ENCODE measurements around the gene LIPC.

The LIPC gene

GRCh38 chr15:58462973-58463663 lies 31.3 kb downstream of the LIPC start:
- peaks cover 73% of the 10 kb centered on the region for H3K4me1 Mint-ChIP-seq (ENCODE audit: low read depth)
- H3K9me3 Mint-ChIP-seq = no peaks in the 10 kb centered on the region
- H3K4me3 Mint-ChIP-seq = no peak overlapping the region
- no peaks in the 10 kb centered on the region for H3K36me3 Mint-ChIP-seq (ENCODE audit: low read depth)
- no peak overlapping the region for H3K27ac Mint-ChIP-seq
- no peaks in the 10 kb centered on the region for H3K27me3 Mint-ChIP-seq
- no peak for DNase-seq

GRCh38 chr15:58463815-58464650 lies 32.2 kb downstream of the LIPC start:
- Mint-ChIP-seq H3K4me1 (ENCODE audit: low read depth) (peaks cover 64% of the 10 kb centered on the region), H3K27me3 (no peaks in the 10 kb centered on the region), H3K4me3 (no peak overlapping the region), H3K27ac (no peak overlapping the region), H3K9me3 (no peaks in the 10 kb centered on the region), H3K36me3 (ENCODE audit: low read depth) (no peaks in the 10 kb centered on the region)
- DNase-seq = no peak

- no peaks in the 10 kb centered on the region for H3K27me3 Mint-ChIP-seq
- H3K27ac Mint-ChIP-seq = no peak overlapping the region
- no peak for DNase-seq
- H3K4me3 Mint-ChIP-seq = no peak overlapping the region
- peaks cover 60% of the 10 kb centered on the region for H3K4me1 Mint-ChIP-seq (ENCODE audit: low read depth)
- no peaks in the 10 kb centered on the region for H3K9me3 Mint-ChIP-seq
- no peaks in the 10 kb centered on the region for H3K36me3 Mint-ChIP-seq (ENCODE audit: low read depth)
Measured at GRCh38 chr15:58465070-58465469, 33.3 kb downstream of the LIPC start.

- Mint-ChIP-seq H3K36me3 (ENCODE audit: low read depth) (no peaks in the 10 kb centered on the region), H3K4me3 (no peak overlapping the region), H3K4me1 (ENCODE audit: low read depth) (peaks cover 58% of the 10 kb centered on the region), H3K9me3 (no peaks in the 10 kb centered on the region), H3K27me3 (no peaks in the 10 kb centered on the region), H3K27ac (peak overlapping the region; percentile 17)
- DNase-seq = no peak
Measured at GRCh38 chr15:58465866-58466517, 34.2 kb downstream of the LIPC start.

GRCh38 chr15:58466566-58466965 lies 34.8 kb downstream of the LIPC start:
- Mint-ChIP-seq H3K4me1 (ENCODE audit: low read depth) (peaks cover 60% of the 10 kb centered on the region), H3K36me3 (ENCODE audit: low read depth) (no peaks in the 10 kb centered on the region), H3K9me3 (no peaks in the 10 kb centered on the region), H3K4me3 (no peak overlapping the region), H3K27me3 (no peaks in the 10 kb centered on the region), H3K27ac (no peak overlapping the region)
- DNase-seq = no peak

GRCh38 chr15:58467121-58467721 lies 35.4 kb downstream of the LIPC start:
- no peak overlapping the region for H3K4me3 Mint-ChIP-seq
- peaks cover 58% of the 10 kb centered on the region for H3K4me1 Mint-ChIP-seq (ENCODE audit: low read depth)
- H3K27me3 Mint-ChIP-seq = no peaks in the 10 kb centered on the region
- no peaks in the 10 kb centered on the region for H3K36me3 Mint-ChIP-seq (ENCODE audit: low read depth)
- H3K9me3 Mint-ChIP-seq = no peaks in the 10 kb centered on the region
- no peak overlapping the region for H3K27ac Mint-ChIP-seq
- DNase-seq = no peak

- Mint-ChIP-seq H3K27ac (no peak overlapping the region), H3K9me3 (no peaks in the 10 kb centered on the region), H3K4me3 (no peak overlapping the region), H3K36me3 (ENCODE audit: low read depth) (no peaks in the 10 kb centered on the region), H3K4me1 (ENCODE audit: low read depth) (peaks cover 56% of the 10 kb centered on the region), H3K27me3 (no peaks in the 10 kb centered on the region)
- no peak for DNase-seq
Measured at GRCh38 chr15:58467722-58468423, 36.1 kb downstream of the LIPC start.

GRCh38 chr15:58469432-58470353 lies 37.9 kb downstream of the LIPC start:
- no peak overlapping the region for H3K27ac Mint-ChIP-seq
- DNase-seq = no peak
- H3K4me1 Mint-ChIP-seq (ENCODE audit: low read depth) = peaks cover 58% of the 10 kb centered on the region
- no peaks in the 10 kb centered on the region for H3K36me3 Mint-ChIP-seq (ENCODE audit: low read depth)
- H3K9me3 Mint-ChIP-seq = no peaks in the 10 kb centered on the region
- no peak overlapping the region for H3K4me3 Mint-ChIP-seq
- H3K27me3 Mint-ChIP-seq = no peaks in the 10 kb centered on the region

GRCh38 chr15:58471348-58471747 lies 39.6 kb downstream of the LIPC start:
- no peak overlapping the region for H3K4me3 Mint-ChIP-seq
- no peak overlapping the region for H3K27ac Mint-ChIP-seq
- no peaks in the 10 kb centered on the region for H3K27me3 Mint-ChIP-seq
- no peaks in the 10 kb centered on the region for H3K9me3 Mint-ChIP-seq
- H3K4me1 Mint-ChIP-seq (ENCODE audit: low read depth) = peaks cover 61% of the 10 kb centered on the region
- no peak for DNase-seq
- H3K36me3 Mint-ChIP-seq (ENCODE audit: low read depth) = no peaks in the 10 kb centered on the region

GRCh38 chr15:58472221-58472620 lies 40.4 kb downstream of the LIPC start:
- Mint-ChIP-seq H3K4me3 (no peak overlapping the region), H3K36me3 (ENCODE audit: low read depth) (no peaks in the 10 kb centered on the region), H3K4me1 (ENCODE audit: low read depth) (peaks cover 63% of the 10 kb centered on the region), H3K27me3 (no peaks in the 10 kb centered on the region), H3K9me3 (no peaks in the 10 kb centered on the region), H3K27ac (peak overlapping the region; percentile 22)
- no peak for DNase-seq

- peak overlapping the region; percentile 91 for H3K27ac Mint-ChIP-seq
Measured at GRCh38 chr15:58472821-58473581, 41.2 kb downstream of the LIPC start.

GRCh38 chr15:58473724-58474123 lies 41.9 kb downstream of the LIPC start:
- H3K9me3 Mint-ChIP-seq = no peaks in the 10 kb centered on the region
- peaks cover 68% of the 10 kb centered on the region for H3K4me1 Mint-ChIP-seq (ENCODE audit: low read depth)
- DNase-seq = no peak
- H3K27me3 Mint-ChIP-seq = no peaks in the 10 kb centered on the region
- peak overlapping the region; percentile 58 for H3K4me3 Mint-ChIP-seq
- H3K27ac Mint-ChIP-seq = peak overlapping the region; percentile 91
- H3K36me3 Mint-ChIP-seq (ENCODE audit: low read depth) = no peaks in the 10 kb centered on the region

More at GRCh38 chr15:58472821-58473581, 41.2 kb downstream of the LIPC start:
- peak overlapping the region; percentile 58 for H3K4me3 Mint-ChIP-seq
- H3K9me3 Mint-ChIP-seq = no peaks in the 10 kb centered on the region
- H3K4me1 Mint-ChIP-seq (ENCODE audit: low read depth) = peaks cover 68% of the 10 kb centered on the region
- DNase-seq = peak; percentile 64
- no peaks in the 10 kb centered on the region for H3K36me3 Mint-ChIP-seq (ENCODE audit: low read depth)
- H3K27me3 Mint-ChIP-seq = no peaks in the 10 kb centered on the region
